OCI-LY1 (cell line): ENCODE results near the gene ZCCHC7.

ENCODE experiments used
- H2AFZ ChIP-seq: fragments of 200-600 bp; sonication (generic), shearing (Covaris generic); 2 replicates; pipeline ENCODE4 v1.6.0; 2014; ENCODE audit warnings: antibody characterized with exemption, mild to moderate bottlenecking, low read length
- H3F3A ChIP-seq: fragments of 200-600 bp; sonication (generic), shearing (Covaris generic); 2 replicates; pipeline ENCODE4 v1.6.0; 2014; ENCODE audit warnings: mild to moderate bottlenecking, antibody characterized with exemption, low read length, moderate library complexity; ENCODE audit not compliant: insufficient read depth
- H3K27ac ChIP-seq: fragments of 200-600 bp; sonication (generic); 2 replicates; pipeline ENCODE4 v1.5.1; 2014; ENCODE audit warnings: low read length, mixed run types, mild to moderate bottlenecking, low read depth; ENCODE audit not compliant: poor library complexity, severe bottlenecking
- H3K27me3 ChIP-seq: fragments of 200-600 bp; sonication (generic); 2 replicates; pipeline ENCODE4 v1.6.0; 2014; ENCODE audit warnings: antibody characterized with exemption, mild to moderate bottlenecking, low read length, moderate library complexity; ENCODE audit not compliant: insufficient read depth
- H3K36me3 ChIP-seq: fragments of 200-600 bp; sonication (generic); 2 replicates; pipeline ENCODE4 v1.6.1; 2014; ENCODE audit warnings: mild to moderate bottlenecking, antibody characterized with exemption, low read length, moderate library complexity, mixed read lengths; ENCODE audit not compliant: insufficient read depth
- H3K4me1 ChIP-seq: fragments of 200-600 bp; sonication (generic); 2 replicates; pipeline ENCODE4 v1.5.1; 2014; ENCODE audit warnings: mild to moderate bottlenecking, low read length, moderate library complexity; ENCODE audit not compliant: insufficient read depth, severe bottlenecking
- H3K4me2 ChIP-seq: fragments of 200-600 bp; sonication (generic), shearing (Covaris generic); 2 replicates; pipeline ENCODE4 v1.6.1; 2014; ENCODE audit warnings: low read length
- H3K4me3 ChIP-seq: fragments of 200-600 bp; sonication (generic); 2 replicates; pipeline ENCODE4 v1.5.1; 2014; ENCODE audit warnings: low read length, low read depth, mild to moderate bottlenecking, mixed read lengths; ENCODE audit not compliant: poor library complexity, severe bottlenecking
- H3K79me2 ChIP-seq: fragments of 200-600 bp; shearing (Covaris generic); 2 replicates; pipeline ENCODE4 v1.6.1; 2016; ENCODE audit warnings: mixed run types, low read length, mixed read lengths; ENCODE audit not compliant: insufficient read depth
- H3K9ac ChIP-seq: fragments of 200-600 bp; sonication (generic), shearing (Covaris generic); 2 replicates; pipeline ENCODE4 v1.6.1; 2014; ENCODE audit warnings: mild to moderate bottlenecking, low read length, mixed read lengths
- H3K9me2 ChIP-seq: fragments of 200-600 bp; sonication (generic), shearing (Covaris generic); 2 replicates; pipeline ENCODE4 v1.6.1; 2014; ENCODE audit warnings: low read depth, mild to moderate bottlenecking, low read length, mixed read lengths
- H3K9me3 ChIP-seq: fragments of 200-600 bp; shearing (Covaris generic); 2 replicates; pipeline ENCODE4 v1.6.1; 2014; ENCODE audit warnings: low read length, mixed read lengths
- H4K20me1 ChIP-seq: fragments of 200-600 bp; sonication (generic), shearing (Covaris generic); 2 replicates; pipeline ENCODE4 v1.6.0; 2016; ENCODE audit warnings: mild to moderate bottlenecking, low read length; ENCODE audit not compliant: insufficient read depth
- EZH2 ChIP-seq: fragments of 200-600 bp; sonication (generic), shearing (Covaris generic); IDR thresholded peaks from 2 replicates; pipeline ENCODE4 v1.8.0; 2017; ENCODE audit warnings: borderline replicate concordance, mixed run types, mild to moderate bottlenecking, antibody characterized with exemption, low read length, moderate library complexity, mixed read lengths
- TF ChIP-seq, protein P1 (sequence below): fragments of 200-600 bp; sonication (generic), shearing (Covaris generic); IDR thresholded peaks from 2 replicates; pipeline ENCODE4 v1.5.1; 2017; ENCODE audit warnings: mild to moderate bottlenecking, antibody characterized with exemption, low read length, moderate library complexity, mixed read lengths

Gene ZCCHC7

DNA sequence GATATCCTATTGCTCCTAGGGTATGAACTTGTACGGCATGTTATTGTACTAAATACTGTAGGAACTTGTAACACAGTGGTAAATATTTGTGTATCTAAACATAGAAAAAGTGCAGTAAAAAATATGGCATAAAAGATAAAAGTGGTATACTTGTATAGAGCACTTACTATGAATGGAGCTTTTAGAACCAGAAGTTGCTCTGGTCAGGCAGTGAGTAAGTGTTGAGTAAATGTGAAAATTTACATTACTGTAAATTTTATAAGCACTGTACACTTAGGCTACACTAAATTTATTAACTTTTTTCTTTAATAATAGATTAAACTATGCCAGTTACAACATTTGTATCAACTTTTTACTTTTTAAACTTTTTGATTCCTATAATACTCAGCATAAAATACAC lies 109.1 kb downstream of the ZCCHC7 start:
- no peaks in the 10 kb centered on the region for H4K20me1 ChIP-seq
- no peaks in the 10 kb centered on the region for H3K9me3 ChIP-seq
- H3K4me2 ChIP-seq: no peak overlapping the region
- H3K27me3 ChIP-seq: no peaks in the 10 kb centered on the region
- TF ChIP-seq, protein P1, sequence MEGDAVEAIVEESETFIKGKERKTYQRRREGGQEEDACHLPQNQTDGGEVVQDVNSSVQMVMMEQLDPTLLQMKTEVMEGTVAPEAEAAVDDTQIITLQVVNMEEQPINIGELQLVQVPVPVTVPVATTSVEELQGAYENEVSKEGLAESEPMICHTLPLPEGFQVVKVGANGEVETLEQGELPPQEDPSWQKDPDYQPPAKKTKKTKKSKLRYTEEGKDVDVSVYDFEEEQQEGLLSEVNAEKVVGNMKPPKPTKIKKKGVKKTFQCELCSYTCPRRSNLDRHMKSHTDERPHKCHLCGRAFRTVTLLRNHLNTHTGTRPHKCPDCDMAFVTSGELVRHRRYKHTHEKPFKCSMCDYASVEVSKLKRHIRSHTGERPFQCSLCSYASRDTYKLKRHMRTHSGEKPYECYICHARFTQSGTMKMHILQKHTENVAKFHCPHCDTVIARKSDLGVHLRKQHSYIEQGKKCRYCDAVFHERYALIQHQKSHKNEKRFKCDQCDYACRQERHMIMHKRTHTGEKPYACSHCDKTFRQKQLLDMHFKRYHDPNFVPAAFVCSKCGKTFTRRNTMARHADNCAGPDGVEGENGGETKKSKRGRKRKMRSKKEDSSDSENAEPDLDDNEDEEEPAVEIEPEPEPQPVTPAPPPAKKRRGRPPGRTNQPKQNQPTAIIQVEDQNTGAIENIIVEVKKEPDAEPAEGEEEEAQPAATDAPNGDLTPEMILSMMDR: no peak
- no peak for TF ChIP-seq EZH2
- no peaks in the 10 kb centered on the region for H3K4me1 ChIP-seq
- H2AFZ ChIP-seq: no peak overlapping the region
- no peaks in the 10 kb centered on the region for H3K9me2 ChIP-seq
- H3K36me3 ChIP-seq: peaks cover 47% of the 10 kb centered on the region
- no peak overlapping the region for H3K9ac ChIP-seq
- H3F3A ChIP-seq: 0 out of 2 replicates have a peak, but pooled peaks cover 10% of the 10 kb centered on the region
- H3K4me3 ChIP-seq: no peak overlapping the region
- H3K79me2 ChIP-seq: peaks cover 81% of the 10 kb centered on the region
- H3K27ac ChIP-seq: no peak overlapping the region

DNA sequence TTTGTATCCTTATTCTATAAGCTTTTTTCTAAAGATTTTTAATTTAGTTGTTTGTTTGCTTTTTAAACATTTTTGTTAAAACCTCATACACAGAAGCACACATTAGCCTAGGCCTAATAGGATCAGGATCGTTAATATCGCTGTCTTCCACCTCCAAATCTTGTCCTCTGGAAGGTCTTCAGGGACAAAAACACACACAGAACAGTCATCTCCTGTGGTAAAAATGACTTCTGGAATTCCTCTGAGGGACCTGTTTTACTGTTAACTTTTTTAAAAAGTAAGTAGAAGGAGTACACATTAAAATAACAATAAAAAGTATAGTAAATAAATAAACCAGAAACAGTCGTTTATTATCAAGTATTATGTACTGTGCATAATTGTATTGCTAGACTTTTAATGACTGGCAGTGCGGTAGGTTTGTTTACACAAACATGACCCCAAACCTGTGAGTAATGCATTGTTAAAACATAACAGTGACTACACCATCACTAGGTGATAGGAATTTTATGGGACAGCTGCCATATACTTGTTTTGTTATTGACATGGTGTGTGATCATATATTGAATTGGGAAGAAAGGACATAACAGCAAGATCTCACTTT lies 109.6 kb downstream of the ZCCHC7 start:
- 0 out of 2 replicates have a peak, but pooled peaks cover 10% of the 10 kb centered on the region for H3F3A ChIP-seq
- TF ChIP-seq, protein P1: no peak
- no peak for TF ChIP-seq EZH2
- H4K20me1 ChIP-seq: no peaks in the 10 kb centered on the region
- H3K4me1 ChIP-seq: no peaks in the 10 kb centered on the region
- H3K36me3 ChIP-seq: peaks cover 44% of the 10 kb centered on the region
- no peak overlapping the region for H3K4me2 ChIP-seq
- H3K27ac ChIP-seq: no peak overlapping the region
- H3K9me2 ChIP-seq: no peaks in the 10 kb centered on the region
- H3K9ac ChIP-seq: no peak overlapping the region
- no peak overlapping the region for H3K4me3 ChIP-seq
- H3K9me3 ChIP-seq: no peaks in the 10 kb centered on the region
- no peak overlapping the region for H2AFZ ChIP-seq
- peaks cover 81% of the 10 kb centered on the region for H3K79me2 ChIP-seq
- H3K27me3 ChIP-seq: no peaks in the 10 kb centered on the region

DNA sequence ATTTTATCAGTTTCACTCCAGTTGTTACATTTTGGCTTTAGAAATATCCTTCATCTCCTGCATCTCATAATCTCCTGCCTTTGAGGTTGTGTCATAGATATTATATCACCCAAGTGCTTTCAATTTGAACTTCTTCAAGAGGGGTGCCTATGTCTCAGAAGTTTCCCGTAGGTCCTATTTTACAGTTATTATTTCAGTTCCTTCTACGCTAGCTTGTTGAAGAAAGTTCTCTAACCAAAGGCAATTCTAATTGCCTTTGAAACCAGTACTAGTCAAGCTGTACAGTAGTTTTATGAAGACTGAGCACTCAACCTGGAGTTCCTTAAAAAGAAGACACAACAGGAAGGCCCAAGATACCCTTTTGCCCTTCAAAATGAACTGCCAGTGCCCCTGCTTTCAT lies 116.4 kb downstream of the ZCCHC7 start:
- TF ChIP-seq EZH2: no peak
- TF ChIP-seq, protein P1: no peak
- Histone ChIP-seq H3K4me3 (no peak overlapping the region), H3K36me3 (peaks cover 60% of the 10 kb centered on the region), H3K9me2 (no peaks in the 10 kb centered on the region), H3K79me2 (peaks cover 80% of the 10 kb centered on the region), H3K27ac (peak overlapping the region; percentile 59), H3K27me3 (no peaks in the 10 kb centered on the region), H3K4me2 (no peak overlapping the region; the same call in 1 of the 2 replicates), H3K9ac (no peak overlapping the region), H3F3A (0 out of 2 replicates have a peak, but pooled peaks cover 2% of the 10 kb centered on the region), H3K9me3 (no peaks in the 10 kb centered on the region), H4K20me1 (no peaks in the 10 kb centered on the region), H2AFZ (no peak overlapping the region), H3K4me1 (peaks cover 43% of the 10 kb centered on the region)
